Islet precursor cell (in vitro differentiated cells): Measurements from ENCODE around the gene TDRD10.

Source experiments
- DNase-seq: peaks from one replicate; pipeline ENCODE4 v3.0.0-alpha.2; 2018

The TDRD10 gene

GRCh38 chr1:154502066-154502743 is at the start of gene TDRD10, which contains the start of gene SHE:
Gene TDRD10 (plus strand): TSS chr1:154502219. CDS start chr1:154506904, 4,685 bp downstream.
Gene SHE (minus strand): TSS chr1:154502412. CDS start chr1:154502026, 386 bp downstream.
- no peak for DNase-seq

DNA sequence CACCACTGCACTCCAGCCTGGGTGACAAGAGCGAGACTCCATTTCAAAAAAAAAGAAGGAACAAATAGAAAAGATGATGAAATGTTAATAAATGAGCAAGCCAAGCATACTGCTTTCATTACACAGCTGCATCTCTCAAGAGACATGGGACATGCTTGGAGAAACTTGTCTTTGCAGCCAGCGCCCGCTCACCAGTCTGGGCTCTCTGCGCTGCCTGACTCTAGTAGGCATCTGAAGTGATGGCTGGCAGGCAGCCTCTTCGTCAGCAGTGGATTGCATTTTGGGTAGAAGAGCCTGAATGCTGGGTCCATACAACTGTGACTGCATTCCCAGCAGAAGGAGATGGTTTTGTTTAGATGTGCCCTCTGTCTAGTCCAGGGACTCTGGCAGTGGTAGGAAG is 48.9 kb upstream of the TDRD10 start:
- no peak for DNase-seq

DNA sequence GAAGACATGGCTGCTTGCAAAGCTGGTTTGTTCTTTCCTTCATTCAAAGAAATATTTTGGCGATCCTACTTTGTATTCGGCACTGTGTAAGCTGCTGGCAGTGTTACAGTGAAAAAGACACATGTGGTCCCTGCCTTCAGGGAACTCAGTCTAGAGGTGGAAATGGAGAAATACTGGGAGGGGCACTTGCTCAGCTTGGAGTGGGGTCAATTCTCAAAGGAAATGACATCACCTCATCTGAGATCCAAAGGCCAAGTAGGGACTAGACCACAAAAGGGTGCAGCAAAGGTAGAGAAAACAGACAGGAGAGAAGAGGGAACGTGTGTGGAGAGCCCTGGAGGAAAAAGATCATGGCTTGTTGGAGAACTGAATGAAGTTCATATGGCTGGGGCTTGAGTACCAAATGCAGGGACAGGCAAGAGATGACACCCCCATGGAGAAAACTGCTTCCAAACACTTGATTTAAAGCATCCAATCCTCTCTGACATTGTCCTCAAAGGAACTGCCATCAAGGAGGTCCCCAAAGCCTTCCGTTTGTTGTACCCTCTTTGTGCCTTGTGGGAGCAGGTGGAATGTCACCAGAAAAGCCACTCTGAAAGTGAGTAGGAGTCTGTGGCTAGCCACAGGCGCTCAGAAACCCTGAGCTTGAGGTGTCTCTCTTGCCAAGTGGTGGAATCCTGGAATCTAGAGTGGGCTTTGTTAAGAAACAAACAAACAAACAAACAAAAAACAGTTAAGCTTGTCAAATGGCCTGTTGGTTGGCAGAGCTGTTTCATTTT is 48.3 kb upstream of the TDRD10 start:
- no peak for DNase-seq

DNA sequence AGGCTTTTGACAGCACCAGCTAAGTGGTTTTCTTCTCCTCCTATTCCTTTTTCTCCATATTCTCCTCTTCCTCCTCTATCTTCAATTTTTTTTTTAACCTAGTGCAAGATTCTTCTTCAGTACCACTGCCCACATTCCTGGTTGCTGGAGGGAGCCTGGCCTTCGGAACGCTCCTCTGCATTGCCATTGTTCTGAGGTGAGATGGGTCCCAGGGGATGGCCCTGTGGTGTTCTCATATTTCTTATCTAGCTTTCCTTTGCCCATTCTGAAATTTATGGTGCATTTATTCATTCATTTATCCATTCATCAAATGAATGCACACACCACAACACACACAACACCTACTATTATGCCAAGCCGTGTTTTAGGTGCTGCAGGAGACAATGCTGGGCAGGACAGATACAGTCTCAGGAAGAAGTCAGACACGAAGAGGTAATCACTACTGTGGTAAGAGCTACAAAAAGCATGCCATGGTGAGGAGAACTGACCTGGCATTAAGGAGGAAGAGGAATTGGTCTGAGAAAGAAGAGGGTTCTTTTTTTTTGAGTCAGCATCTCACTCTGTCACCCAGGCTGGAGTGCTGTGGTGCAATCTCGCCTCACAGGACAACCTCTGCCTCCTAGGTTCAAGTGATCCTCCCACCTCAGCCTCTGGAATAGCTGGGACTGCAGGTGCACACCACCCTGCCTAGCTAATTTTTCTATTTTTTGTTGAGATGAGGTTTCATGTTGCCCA is 47.5 kb upstream of the TDRD10 start:
- no peak for DNase-seq

- no peak for DNase-seq
Measured at GRCh38 chr1:154456631-154457030, 45.4 kb upstream of the TDRD10 start.

DNA sequence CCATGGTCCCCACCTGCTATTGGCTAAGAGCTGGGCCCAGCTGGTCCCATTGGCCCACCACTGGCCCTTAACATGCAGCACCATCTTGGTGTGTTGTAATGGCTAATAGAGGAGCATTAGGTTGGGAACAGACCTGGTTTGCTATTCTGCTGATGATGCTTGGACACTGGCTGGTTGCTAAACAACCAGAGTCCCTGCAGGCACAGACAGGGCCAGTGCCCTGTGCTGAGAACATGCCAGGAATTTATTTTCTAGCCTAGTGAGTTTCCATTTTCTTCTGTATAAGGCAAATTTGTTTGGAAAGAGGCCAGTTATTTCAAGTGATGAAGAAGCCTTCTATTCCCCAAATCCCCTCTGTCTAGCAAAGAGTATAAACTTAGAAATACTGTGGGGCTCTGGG is 42.9 kb upstream of the TDRD10 start:
- DNase-seq, result no peak

DNA sequence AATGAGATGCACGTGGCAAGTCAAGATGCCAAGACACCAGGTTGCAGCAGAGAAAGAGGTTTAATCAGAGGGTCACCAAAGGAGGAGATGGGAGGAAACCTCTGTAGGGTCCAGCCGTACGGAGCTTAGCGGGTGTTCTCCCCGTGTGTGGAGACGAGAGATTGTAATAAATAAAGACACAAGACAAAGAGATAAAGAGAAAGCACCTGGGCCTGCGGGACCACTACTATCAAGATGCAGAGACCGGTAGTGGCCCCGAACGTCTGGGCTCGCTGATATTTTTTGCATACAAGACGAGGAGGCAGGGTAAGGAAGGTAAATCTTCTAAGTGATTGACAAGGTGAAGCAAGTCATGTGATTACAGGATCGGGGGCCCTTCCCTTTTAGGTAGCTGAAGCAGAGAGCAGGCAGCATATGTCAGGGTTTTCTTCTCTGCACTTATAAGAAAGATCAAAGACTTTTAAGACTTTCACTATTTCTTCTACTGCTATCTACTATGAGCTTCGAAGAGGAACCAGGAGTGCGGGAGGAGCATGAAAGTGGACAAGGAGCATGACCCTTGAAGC is 41.2 kb upstream of the TDRD10 start:
- no peak for DNase-seq

GRCh38 chr1:154463512-154463990 is 38.5 kb upstream of the TDRD10 start:
- DNase-seq, result no peak

DNA sequence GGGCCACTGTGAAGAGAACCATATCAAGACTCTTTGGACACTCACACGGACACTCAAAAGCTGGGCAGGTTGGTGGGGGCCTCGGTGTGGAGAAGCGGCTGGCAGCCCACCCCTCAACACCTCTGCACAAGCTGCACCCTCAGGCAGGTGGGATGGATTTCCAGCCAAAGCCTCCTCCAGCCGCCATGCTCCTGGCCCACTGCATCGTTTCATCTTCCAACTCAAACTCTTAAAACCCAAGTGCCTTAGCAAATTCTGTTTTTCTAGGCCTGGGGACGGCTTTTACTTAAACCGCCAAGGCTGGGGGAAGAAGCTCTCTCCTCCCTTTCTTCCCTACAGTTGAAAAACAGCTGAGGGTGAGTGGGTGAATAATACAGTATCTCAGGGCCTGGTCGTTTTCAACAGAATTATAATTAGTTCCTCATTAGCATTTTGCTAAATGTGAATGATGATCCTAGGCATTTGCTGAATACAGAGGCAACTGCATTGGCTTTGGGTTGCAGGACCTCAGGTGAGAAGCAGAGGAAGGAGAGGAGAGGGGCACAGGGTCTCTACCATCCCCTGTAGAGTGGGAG is 36.3 kb upstream of the TDRD10 start:
- DNase-seq, result no peak

DNA sequence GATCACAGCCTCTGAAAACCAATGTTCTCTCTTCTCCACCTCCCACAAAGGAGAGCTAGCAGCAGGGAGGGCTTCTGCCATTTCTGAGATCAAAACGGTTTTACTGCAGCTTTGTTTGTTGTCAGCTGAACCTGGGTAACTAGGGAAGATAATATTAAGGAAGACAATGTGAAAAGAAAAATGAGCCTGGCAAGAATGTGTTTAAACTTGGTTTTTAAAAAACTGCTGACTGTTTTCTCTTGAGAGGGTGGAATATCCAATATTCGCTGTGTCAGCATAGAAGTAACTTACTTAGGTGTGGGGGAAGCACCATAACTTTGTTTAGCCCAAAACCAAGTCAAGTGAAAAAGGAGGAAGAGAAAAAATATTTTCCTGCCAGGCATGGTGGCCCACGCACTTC is 35.8 kb upstream of the TDRD10 start:
- DNase-seq, result no peak

DNA sequence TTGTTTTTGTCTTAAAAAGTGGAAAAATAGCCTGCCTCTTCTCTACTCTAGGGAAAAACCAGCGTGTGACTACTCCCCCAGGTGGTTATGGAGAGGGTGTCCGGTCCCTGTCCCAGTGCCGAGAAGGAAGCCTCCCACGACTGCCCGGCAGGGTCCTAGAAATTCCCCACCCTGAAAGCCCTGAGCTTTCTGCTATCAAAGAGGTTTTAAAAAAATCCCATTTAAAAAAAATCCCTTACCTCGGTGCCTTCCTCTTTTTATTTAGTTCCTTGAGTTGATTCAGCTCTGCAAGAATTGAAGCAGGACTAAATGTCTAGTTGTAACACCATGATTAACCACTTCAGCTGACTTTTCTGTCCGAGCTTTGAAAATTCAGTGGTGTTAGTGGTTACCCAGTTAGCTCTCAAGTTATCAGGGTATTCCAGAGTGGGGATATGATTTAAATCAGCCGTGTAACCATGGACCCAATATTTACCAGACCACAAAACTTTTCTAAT is 35.0 kb upstream of the TDRD10 start:
- DNase-seq, result no peak

- no peak for DNase-seq
Measured at GRCh38 chr1:154467434-154468102, 34.5 kb upstream of the TDRD10 start.

GRCh38 chr1:154468535-154469250 is 33.3 kb upstream of the TDRD10 start:
- DNase-seq, result no peak

DNA sequence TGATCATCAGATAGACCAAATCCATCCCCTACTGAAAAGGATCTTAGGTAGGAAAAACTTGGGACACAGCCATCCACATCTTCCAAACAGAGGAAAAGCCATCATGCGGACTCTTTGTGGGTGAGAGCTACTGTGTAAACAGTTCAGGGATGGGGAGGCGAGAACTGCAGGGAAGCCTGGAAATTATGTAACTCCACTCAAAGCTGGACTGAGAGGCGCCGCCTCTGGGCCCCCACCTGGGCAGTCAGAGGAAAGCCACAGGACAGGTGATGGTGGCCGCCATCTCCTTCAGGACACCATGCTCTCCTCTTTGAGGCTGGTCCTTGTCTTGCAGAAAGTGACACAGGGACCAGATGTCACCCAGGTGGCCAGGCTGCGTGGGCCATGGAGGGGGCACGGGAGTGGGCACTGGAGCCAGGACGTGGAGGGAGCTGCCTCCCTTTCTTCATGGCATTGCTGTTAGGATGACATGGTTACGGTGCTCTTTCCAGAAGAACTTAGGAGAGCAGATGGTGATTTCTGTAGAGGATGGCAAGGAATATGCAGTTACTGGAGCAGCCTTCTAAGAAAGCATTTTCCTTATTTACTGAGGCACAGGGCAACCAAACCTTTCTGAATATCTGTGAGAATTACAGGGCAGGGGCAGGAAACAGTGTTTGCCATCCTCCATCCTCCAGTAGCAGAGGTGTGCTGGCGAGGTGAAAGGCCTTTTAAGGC is 32.0 kb upstream of the TDRD10 start:
- DNase-seq, result no peak

- DNase-seq, result no peak
Measured at GRCh38 chr1:154471304-154471703, 30.7 kb upstream of the TDRD10 start.

DNA sequence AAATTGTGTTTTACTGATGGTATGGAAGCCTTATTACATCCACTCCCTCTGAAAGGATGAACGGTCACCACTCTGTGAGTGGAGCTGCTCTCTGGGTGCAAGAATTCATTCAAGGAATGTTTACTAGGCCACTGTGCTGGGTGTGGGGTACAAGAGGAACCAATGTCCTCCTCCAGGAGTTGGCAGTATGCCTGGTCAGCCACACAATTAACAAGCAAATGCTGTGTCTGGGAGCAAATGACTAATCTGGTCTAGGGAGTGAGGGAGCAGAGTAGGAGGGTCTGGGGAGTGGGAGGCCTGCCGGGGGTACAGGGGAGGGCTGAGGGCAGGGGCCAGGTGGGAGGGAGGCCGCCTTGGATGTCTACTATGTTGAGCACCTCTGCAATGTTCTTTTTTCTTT is 27.2 kb upstream of the TDRD10 start:
- no peak for DNase-seq

- no peak for DNase-seq
Measured at GRCh38 chr1:154476791-154477190, 25.2 kb upstream of the TDRD10 start.

DNA sequence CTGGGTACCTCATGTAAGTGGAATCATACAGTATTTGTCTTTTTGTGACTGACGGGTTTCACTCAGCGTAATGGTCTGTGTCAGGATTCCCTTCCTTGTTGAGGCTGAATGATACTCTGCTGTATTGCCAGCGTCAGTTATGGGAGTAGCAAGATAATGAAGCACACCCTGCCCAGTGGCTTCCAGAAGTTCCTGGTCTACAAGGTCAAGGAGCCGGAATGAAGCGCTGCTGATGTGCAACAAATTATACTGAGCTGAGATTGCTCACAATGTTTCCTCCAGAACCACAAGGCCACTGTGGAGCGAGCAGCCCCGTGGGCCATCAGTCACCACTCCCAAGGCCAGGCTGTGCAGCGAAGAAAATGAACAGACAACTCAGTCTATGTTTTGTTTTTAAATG is 24.0 kb upstream of the TDRD10 start:
- DNase-seq, result no peak

DNA sequence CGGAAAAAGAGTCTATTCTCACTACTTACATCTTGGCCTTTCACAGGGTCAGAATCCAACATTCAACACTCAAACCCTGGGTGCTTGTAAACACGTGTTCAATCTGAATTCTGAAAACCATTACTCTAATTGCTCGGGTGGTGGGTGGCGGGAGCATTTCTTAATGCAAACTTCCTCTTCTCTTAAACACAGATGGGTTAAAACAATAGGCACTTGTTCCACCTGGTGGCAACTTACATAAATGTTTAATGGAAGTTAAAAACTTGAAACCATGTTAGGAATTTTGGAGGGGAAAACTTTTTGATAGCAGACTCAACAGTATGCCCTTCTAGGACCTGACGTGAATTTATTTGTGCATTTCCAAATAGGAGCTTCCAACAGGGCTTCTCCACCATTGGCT is 23.4 kb upstream of the TDRD10 start:
- no peak for DNase-seq

GRCh38 chr1:154479764-154480421 is 22.1 kb upstream of the TDRD10 start:
- peak; percentile 86 for DNase-seq
